Measurements from ENCODE around the gene MTMR3.
"Not testable (repeated sequence)": the region's sequence is repeated elsewhere in the genome, so short reads cannot be mapped to it uniquely, and the experiment has no call there.

MTMR3 gene

GRCh38 chr22:30054067-30054763, 171.2 kb downstream of the MTMR3 start:
- no peaks in the 10 kb centered on the region for H3K9me3 ChIP-seq (ENCODE audit: control insufficient read depth in 1 of 2, low read length in 2 of 2)
- H3K4me3 ChIP-seq (ENCODE audit: low read depth in 1 of 2, low read length in 2 of 2), result no peak overlapping the region
- H3K9ac ChIP-seq (ENCODE audit: low read depth in 1 of 2, low read length in 2 of 2), result no peak overlapping the region
- H3K36me3 ChIP-seq (ENCODE audit: control insufficient read depth in 1 of 2, insufficient read depth in 2 of 2, low read length in 2 of 2), result no peaks in the 10 kb centered on the region
- no peak overlapping the region for H3K27ac ChIP-seq (ENCODE audit: low read depth, low read length)
- H3K27me3 ChIP-seq (ENCODE audit: control insufficient read depth in 1 of 2, insufficient read depth in 2 of 2, low read length in 2 of 2), result no peaks in the 10 kb centered on the region
- no peaks in the 10 kb centered on the region for H3K4me1 ChIP-seq (ENCODE audit: control insufficient read depth in 1 of 2, insufficient read depth in 2 of 2, low read length in 2 of 2)

- H3K27ac ChIP-seq (ENCODE audit: low read depth, low read length), result no peak overlapping the region
- H3K4me3 ChIP-seq (ENCODE audit: low read depth in 1 of 2, low read length in 2 of 2), result no peak overlapping the region
Measured at GRCh38 chr22:30054764-30055069, 171.7 kb downstream of the MTMR3 start.

GRCh38 chr22:30056015-30056414, 173.0 kb downstream of the MTMR3 start:
- no peaks in the 10 kb centered on the region for H3K9me3 ChIP-seq (ENCODE audit: control insufficient read depth in 1 of 2, low read length in 2 of 2)
- no peaks in the 10 kb centered on the region for H3K4me1 ChIP-seq (ENCODE audit: control insufficient read depth in 1 of 2, insufficient read depth in 2 of 2, low read length in 2 of 2)
- H3K9ac ChIP-seq (ENCODE audit: low read depth in 1 of 2, low read length in 2 of 2), result no peak overlapping the region
- H3K27me3 ChIP-seq (ENCODE audit: control insufficient read depth in 1 of 2, insufficient read depth in 2 of 2, low read length in 2 of 2), result no peaks in the 10 kb centered on the region
- H3K27ac ChIP-seq (ENCODE audit: low read depth, low read length), result no peak overlapping the region
- no peak overlapping the region for H3K4me3 ChIP-seq (ENCODE audit: low read depth in 1 of 2, low read length in 2 of 2)
- no peaks in the 10 kb centered on the region for H3K36me3 ChIP-seq (ENCODE audit: control insufficient read depth in 1 of 2, insufficient read depth in 2 of 2, low read length in 2 of 2)

More at GRCh38 chr22:30054764-30055069, 171.7 kb downstream of the MTMR3 start:
- Histone ChIP-seq H3K9me3 (ENCODE audit: control insufficient read depth in 1 of 2, low read length in 2 of 2) (no peaks in the 10 kb centered on the region), H3K36me3 (ENCODE audit: control insufficient read depth in 1 of 2, insufficient read depth in 2 of 2, low read length in 2 of 2) (no peaks in the 10 kb centered on the region), H3K27me3 (ENCODE audit: control insufficient read depth in 1 of 2, insufficient read depth in 2 of 2, low read length in 2 of 2) (no peaks in the 10 kb centered on the region), H3K4me1 (ENCODE audit: control insufficient read depth in 1 of 2, insufficient read depth in 2 of 2, low read length in 2 of 2) (no peaks in the 10 kb centered on the region), H3K9ac (ENCODE audit: low read depth in 1 of 2, low read length in 2 of 2) (no peak overlapping the region)

- Histone ChIP-seq H3K27ac (ENCODE audit: low read depth, low read length) (no peak overlapping the region), H3K4me1 (ENCODE audit: control insufficient read depth in 1 of 2, insufficient read depth in 2 of 2, low read length in 2 of 2) (no peaks in the 10 kb centered on the region), H3K9ac (ENCODE audit: low read depth in 1 of 2, low read length in 2 of 2) (no peak overlapping the region), H3K27me3 (ENCODE audit: control insufficient read depth in 1 of 2, insufficient read depth in 2 of 2, low read length in 2 of 2) (no peaks in the 10 kb centered on the region), H3K4me3 (ENCODE audit: low read depth in 1 of 2, low read length in 2 of 2) (no peak overlapping the region), H3K36me3 (ENCODE audit: control insufficient read depth in 1 of 2, insufficient read depth in 2 of 2, low read length in 2 of 2) (no peaks in the 10 kb centered on the region), H3K9me3 (ENCODE audit: control insufficient read depth in 1 of 2, low read length in 2 of 2) (no peaks in the 10 kb centered on the region)
Measured at GRCh38 chr22:30057375-30057774, 174.4 kb downstream of the MTMR3 start.

- H3K36me3 ChIP-seq (ENCODE audit: control insufficient read depth in 1 of 2, insufficient read depth in 2 of 2, low read length in 2 of 2); H3K4me3 ChIP-seq (ENCODE audit: low read depth in 1 of 2, low read length in 2 of 2); H3K9ac ChIP-seq (ENCODE audit: low read depth in 1 of 2, low read length in 2 of 2): not testable (repeated sequence)
Measured at GRCh38 chr22:30059346-30060020, 176.5 kb downstream of the MTMR3 start.

GRCh38 chr22:30061094-30061493, 178.1 kb downstream of the MTMR3 start:
- not testable (repeated sequence) for H3K4me1 ChIP-seq (ENCODE audit: control insufficient read depth in 1 of 2, insufficient read depth in 2 of 2, low read length in 2 of 2); H3K9me3 ChIP-seq (ENCODE audit: control insufficient read depth in 1 of 2, low read length in 2 of 2); H3K36me3 ChIP-seq (ENCODE audit: control insufficient read depth in 1 of 2, insufficient read depth in 2 of 2, low read length in 2 of 2)

More at GRCh38 chr22:30059346-30060020, 176.5 kb downstream of the MTMR3 start:
- H3K4me1 ChIP-seq (ENCODE audit: control insufficient read depth in 1 of 2, insufficient read depth in 2 of 2, low read length in 2 of 2); H3K9me3 ChIP-seq (ENCODE audit: control insufficient read depth in 1 of 2, low read length in 2 of 2); H3K27me3 ChIP-seq (ENCODE audit: control insufficient read depth in 1 of 2, insufficient read depth in 2 of 2, low read length in 2 of 2); H3K27ac ChIP-seq (ENCODE audit: low read depth, low read length): not testable (repeated sequence)

GRCh38 chr22:30062259-30062658, 179.3 kb downstream of the MTMR3 start:
- peaks cover 6 to 7% of the 10 kb centered on the region in 2 donors for H3K9me3 ChIP-seq (ENCODE audit: control insufficient read depth in 1 of 2, low read length in 2 of 2)
- no peak overlapping the region for H3K9ac ChIP-seq (ENCODE audit: low read depth in 1 of 2, low read length in 2 of 2)
- H3K27ac ChIP-seq (ENCODE audit: low read depth, low read length), result no peak overlapping the region
- no peaks in the 10 kb centered on the region for H3K36me3 ChIP-seq (ENCODE audit: control insufficient read depth in 1 of 2, insufficient read depth in 2 of 2, low read length in 2 of 2)
- no peaks in the 10 kb centered on the region for H3K4me1 ChIP-seq (ENCODE audit: control insufficient read depth in 1 of 2, insufficient read depth in 2 of 2, low read length in 2 of 2)
- no peak overlapping the region for H3K4me3 ChIP-seq (ENCODE audit: low read depth in 1 of 2, low read length in 2 of 2)
- H3K27me3 ChIP-seq (ENCODE audit: control insufficient read depth in 1 of 2, insufficient read depth in 2 of 2, low read length in 2 of 2), result no peaks in the 10 kb centered on the region

More at GRCh38 chr22:30061094-30061493, 178.1 kb downstream of the MTMR3 start:
- H3K27me3 ChIP-seq (ENCODE audit: control insufficient read depth in 1 of 2, insufficient read depth in 2 of 2, low read length in 2 of 2); H3K9ac ChIP-seq (ENCODE audit: low read depth in 1 of 2, low read length in 2 of 2); H3K4me3 ChIP-seq (ENCODE audit: low read depth in 1 of 2, low read length in 2 of 2); H3K27ac ChIP-seq (ENCODE audit: low read depth, low read length): not testable (repeated sequence)

- no peak overlapping the region for H3K9ac ChIP-seq (ENCODE audit: low read depth in 1 of 2, low read length in 2 of 2)
- no peak overlapping the region for H3K27ac ChIP-seq (ENCODE audit: low read depth, low read length)
- peaks cover 6 to 7% of the 10 kb centered on the region in 2 donors for H3K9me3 ChIP-seq (ENCODE audit: control insufficient read depth in 1 of 2, low read length in 2 of 2)
- no peak overlapping the region for H3K4me3 ChIP-seq (ENCODE audit: low read depth in 1 of 2, low read length in 2 of 2)
- no peaks in the 10 kb centered on the region for H3K27me3 ChIP-seq (ENCODE audit: control insufficient read depth in 1 of 2, insufficient read depth in 2 of 2, low read length in 2 of 2)
- H3K36me3 ChIP-seq (ENCODE audit: control insufficient read depth in 1 of 2, insufficient read depth in 2 of 2, low read length in 2 of 2), result no peaks in the 10 kb centered on the region
- H3K4me1 ChIP-seq (ENCODE audit: control insufficient read depth in 1 of 2, insufficient read depth in 2 of 2, low read length in 2 of 2), result no peaks in the 10 kb centered on the region
Measured at GRCh38 chr22:30062950-30063349, 180.0 kb downstream of the MTMR3 start.

- Histone ChIP-seq H3K9ac (ENCODE audit: low read depth in 1 of 2, low read length in 2 of 2) (no peak overlapping the region), H3K4me1 (ENCODE audit: control insufficient read depth in 1 of 2, insufficient read depth in 2 of 2, low read length in 2 of 2) (no peaks in the 10 kb centered on the region), H3K36me3 (ENCODE audit: control insufficient read depth in 1 of 2, insufficient read depth in 2 of 2, low read length in 2 of 2) (no peaks in the 10 kb centered on the region), H3K27ac (ENCODE audit: low read depth, low read length) (no peak overlapping the region), H3K4me3 (ENCODE audit: low read depth in 1 of 2, low read length in 2 of 2) (no peak overlapping the region), H3K27me3 (ENCODE audit: control insufficient read depth in 1 of 2, insufficient read depth in 2 of 2, low read length in 2 of 2) (no peaks in the 10 kb centered on the region), H3K9me3 (ENCODE audit: control insufficient read depth in 1 of 2, low read length in 2 of 2) (peaks cover 6 to 7% of the 10 kb centered on the region in 2 donors)
Measured at GRCh38 chr22:30064172-30064571, 181.2 kb downstream of the MTMR3 start.

GRCh38 chr22:30073743-30074142, 190.8 kb downstream of the MTMR3 start:
- Histone ChIP-seq H3K4me1 (ENCODE audit: control insufficient read depth in 1 of 2, insufficient read depth in 2 of 2, low read length in 2 of 2) (no peaks in the 10 kb centered on the region), H3K4me3 (ENCODE audit: low read depth in 1 of 2, low read length in 2 of 2) (no peak overlapping the region), H3K9me3 (ENCODE audit: control insufficient read depth in 1 of 2, low read length in 2 of 2) (no peaks in the 10 kb centered on the region), H3K9ac (ENCODE audit: low read depth in 1 of 2, low read length in 2 of 2) (no peak overlapping the region), H3K36me3 (ENCODE audit: control insufficient read depth in 1 of 2, insufficient read depth in 2 of 2, low read length in 2 of 2) (no peaks in the 10 kb centered on the region), H3K27me3 (ENCODE audit: control insufficient read depth in 1 of 2, insufficient read depth in 2 of 2, low read length in 2 of 2) (peaks cover 0 to 8% of the 10 kb centered on the region in 2 donors), H3K27ac (ENCODE audit: low read depth, low read length) (no peak overlapping the region)
